Endothelial cell of umbilical vein (primary cell): ENCODE data around the gene MBLAC1. TPM values are rescaled to one million over a fixed set of nuclear protein-coding genes. Genes with fewer than 3 reads are reported as not detected.

Experiments
- BruUV-seq: library from RNA; stranded (reverse); fragments of 400-500 nt; replicated peaks from 2 replicates; lab custom pipeline; 2021; lab: Mats Ljungman, UMichigan
- CTCF ChIA-PET: fragments of 300-600, 350-600 bp; sonication (Branson Sonifier 250); formaldehyde crosslinking; loops from one replicate; lab custom pipeline; 2021; ENCODE audit warnings: antibody characterized with exemption, inconsistent platforms; lab: Charles Lee
- POLR2A ChIA-PET: fragments of 300-600, 350-600 bp; sonication (Branson Sonifier 250); formaldehyde crosslinking; loops from one replicate; lab custom pipeline; 2021; ENCODE audit warnings: antibody characterized with exemption, inconsistent platforms; lab: Charles Lee
- DNase-seq: peaks from one replicate; pipeline ENCODE4 v3.0.0-alpha.2; 2011; ENCODE audit warnings: low read depth, low spot score
- FAIRE-seq: peaks from 2 replicates; lab custom pipeline; 2011; peaks lifted over from hg19 to GRCh38; lab: Jason Lieb, UNC
- H2AFZ ChIP-seq: 2 replicates; pipeline ENCODE4 v1.6.0; 2012; ENCODE audit warnings: low read depth, low read length, control low read depth, inconsistent platforms
- H3K27ac ChIP-seq: 2 replicates; pipeline ENCODE4 v1.5.1; 2011; ENCODE audit warnings: low read depth, mild to moderate bottlenecking, control low read depth, low read length, moderate library complexity; ENCODE audit not compliant: insufficient read depth
- H3K27me3 ChIP-seq, 2 experiments: 2 replicates each; pipeline versions ENCODE4 v1.6.0 to v1.6.1; 2011; ENCODE audit warnings: low read length in 2 of 2, mixed read lengths in 1 of 2; ENCODE audit not compliant: control insufficient read depth in 2 of 2, insufficient read depth in 2 of 2
- H3K36me3 ChIP-seq, 2 experiments: 2 replicates in 1 of 2; 3 replicates in 1 of 2; pipeline ENCODE4 v1.5.1; 2011; ENCODE audit warnings: low read length in 2 of 2, mild to moderate bottlenecking in 1 of 2, moderate library complexity in 1 of 2; ENCODE audit not compliant: control insufficient read depth in 2 of 2, insufficient read depth in 2 of 2; ENCODE audit errors: extremely low read depth in 1 of 2
- H3K4me1 ChIP-seq: 3 replicates; pipeline ENCODE4 v1.5.1; 2011; ENCODE audit warnings: mild to moderate bottlenecking, low read length; ENCODE audit not compliant: control insufficient read depth, insufficient read depth; ENCODE audit errors: extremely low read depth
- H3K4me2 ChIP-seq: 2 replicates; pipeline ENCODE4 v1.6.1; 2011; ENCODE audit warnings: low read length, control low read depth, mixed read lengths; ENCODE audit not compliant: insufficient read depth
- H3K4me3 ChIP-seq, 3 experiments: fragments of 200-600 bp in 1 of 3; sonication (generic), shearing (Covaris generic) in 1 of 3; replicated peaks in 1 of 3; 2 replicates each; pipeline ENCODE4 v1.5.1; 2011 to 2016; ENCODE audit warnings: control low read depth in 3 of 3, low read length in 3 of 3, mild to moderate bottlenecking in 2 of 3, inconsistent platforms in 1 of 3, low read depth in 1 of 3, moderate library complexity in 1 of 3; ENCODE audit not compliant: insufficient read depth in 1 of 3
- H3K79me2 ChIP-seq: 2 replicates; pipeline ENCODE4 v1.6.0; 2012; ENCODE audit warnings: low read length, inconsistent platforms; ENCODE audit not compliant: control insufficient read depth, insufficient read depth
- H3K9ac ChIP-seq: replicated peaks from 2 replicates; pipeline ENCODE3; 2011; ENCODE audit warnings: low read length, control low read depth; ENCODE audit not compliant: insufficient read depth; ENCODE audit errors: extremely low read depth
- H3K9me1 ChIP-seq: replicated peaks from 3 replicates; pipeline ENCODE4 v1.6.0; 2011; ENCODE audit warnings: mild to moderate bottlenecking, low read length; ENCODE audit not compliant: control insufficient read depth, insufficient read depth; ENCODE audit errors: extremely low read depth
- H3K9me3 ChIP-seq: replicated peaks from 2 replicates; pipeline ENCODE4 v1.5.1; 2012; ENCODE audit warnings: low read length, inconsistent platforms; ENCODE audit not compliant: control insufficient read depth, insufficient read depth
- H4K20me1 ChIP-seq: replicated peaks from 2 replicates; pipeline ENCODE3; 2011; ENCODE audit warnings: mild to moderate bottlenecking, low read length; ENCODE audit not compliant: control insufficient read depth, insufficient read depth; ENCODE audit errors: extremely low read depth
- CTCF ChIP-seq, 2 donors: IDR thresholded peaks; 1 replicate in 1 of 2; 2 replicates in 1 of 2; pipeline ENCODE4 v1.5.1; 2011; ENCODE audit warnings: low read length in 2 of 2, mild to moderate bottlenecking in 2 of 2, moderate library complexity in 2 of 2, control low read depth in 1 of 2, inconsistent platforms in 1 of 2, low read depth in 1 of 2; ENCODE audit not compliant: insufficient read depth in 1 of 2; ENCODE audit errors: extremely low read depth in 1 of 2
- EZH2 ChIP-seq: IDR thresholded peaks from 2 replicates; pipeline ENCODE4 v1.6.1; 2012; ENCODE audit warnings: borderline replicate concordance, low read depth, mild to moderate bottlenecking, moderate library complexity, low read length, inconsistent platforms; ENCODE audit not compliant: severe bottlenecking
- FOS ChIP-seq: IDR thresholded peaks from 2 replicates; pipeline ENCODE4 v1.6.1; 2011; ENCODE audit warnings: mild to moderate bottlenecking, low read length, moderate library complexity, borderline replicate concordance; ENCODE audit not compliant: insufficient read depth
- GATA2 ChIP-seq: IDR thresholded peaks from 2 replicates; pipeline ENCODE4 v1.7.0; 2011; ENCODE audit warnings: low read depth, mild to moderate bottlenecking, moderate library complexity, mixed read lengths, low read length; ENCODE audit not compliant: insufficient read length, insufficient read depth
- JUN ChIP-seq: IDR thresholded peaks from 2 replicates; pipeline ENCODE4 v1.6.1; 2011; ENCODE audit warnings: borderline replicate concordance, low read depth; ENCODE audit not compliant: insufficient read length, insufficient read depth
- MAX ChIP-seq: IDR thresholded peaks from 2 replicates; pipeline ENCODE4 v1.6.1; 2011; ENCODE audit not compliant: insufficient read depth, insufficient read length
- MYC ChIP-seq: IDR thresholded peaks from one replicate; pipeline ENCODE4 v1.6.1; 2011; ENCODE audit warnings: mild to moderate bottlenecking, low read depth, low read length
- POLR2A ChIP-seq: IDR thresholded peaks from 2 replicates; pipeline ENCODE4 v1.6.1; 2012; ENCODE audit warnings: low read depth, mild to moderate bottlenecking, control low read depth, low read length
- POLR2AphosphoS5 ChIP-seq: IDR thresholded peaks from 2 replicates; pipeline ENCODE4 v1.6.1; 2012; ENCODE audit warnings: low read depth, mild to moderate bottlenecking, control low read depth, low read length, moderate library complexity; ENCODE audit not compliant: insufficient read depth
- dilution Hi-C: fragments of 300-500 bp; cut with MboI; formaldehyde crosslinking; loops from one replicate; pipeline ENCODE4 v1.15.0; 2019; ENCODE audit warnings: low sequenced_read_pairs; ENCODE audit not compliant: extremely low pct_ligation_motif_present
- intact Hi-C: fragments of 100-400 bp; cut with micrococcal nuclease; formaldehyde crosslinking; loops from one replicate; pipeline ENCODE4 v1.10.0; 2022
- polyA plus RNA-seq, 4 experiments: library from polyadenylated mRNA; depleted of rRNA in 3 of 4; stranded (reverse) in 3 of 4; unstranded in 1 of 4; fragments of >200 nt; gene quantifications; 2 replicates each; pipeline versions ENCODE4 v1.2.1 to v1.2.3, GENCODE V29; 2011 to 2012; ENCODE audit warnings: missing spikeins in 1 of 4
- total RNA-seq: library from RNA; stranded (reverse); gene quantifications from 2 replicates; pipeline ENCODE4 v1.2.3, GENCODE V29; 2021

MBLAC1 gene
- total and polyA plus RNA-seq, 2 donors (not counting 3 experiments of a cell fraction or from before 2014, with no cell fraction given): 1.8 to 2.1 TPM

- Histone ChIP-seq H3K27ac (no peak overlapping the region), H3K79me2 (no peaks in the 10 kb centered on the region), H3K9me3 (no peaks in the 10 kb centered on the region), H3K4me1 (peaks cover 14% of the 10 kb centered on the region), H3K4me2 (no peak overlapping the region), H3K36me3 (peaks cover 0 to 17% of the 10 kb centered on the region in 2 experiments), H3K4me3 (no peak overlapping the region), H2AFZ (no peak overlapping the region), H3K27me3 (no peaks in the 10 kb centered on the region), H3K9me1 (no peaks in the 10 kb centered on the region), H3K9ac (no peak overlapping the region), H4K20me1 (no peaks in the 10 kb centered on the region)
- dilution Hi-C loops: no loop called here
- CTCF ChIA-PET: interaction anchor here (0.8 to 3.0 kb wide), 4 partner anchors 11 to 25 kb away, joined by 4 to 10 read pairs (median 5); partner anchors contain the start of gene GAL3ST4
- FAIRE-seq: no peak
- intact Hi-C loops: no loop called here
- BruUV-seq: no TSS peak
- TF ChIP-seq MYC: no peak
- no peak for TF ChIP-seq MAX
- TF ChIP-seq GATA2: no peak
- TF ChIP-seq JUN: no peak
- no peak for TF ChIP-seq CTCF (IDR thresholded peaks at IDR 0.05; ENCODE audit: extremely low read depth in 1 of 2, insufficient read depth in 1 of 2, low read depth in 1 of 2, low read length in 2 of 2)
- no peak for TF ChIP-seq POLR2A
- no peak for TF ChIP-seq POLR2AphosphoS5
- TF ChIP-seq EZH2: no peak
- no peak for TF ChIP-seq FOS
- no peak for DNase-seq
- POLR2A ChIA-PET: no interaction called here
Observed at GRCh38 chr7:100155553-100156317, 29.0 kb downstream of the MBLAC1 start.
